ENCODE data around the gene SPRY1. TPM values are rescaled to one million over a fixed set of nuclear protein-coding genes. Genes with fewer than 3 reads are reported as not detected.

The SPRY1 gene, protein sequence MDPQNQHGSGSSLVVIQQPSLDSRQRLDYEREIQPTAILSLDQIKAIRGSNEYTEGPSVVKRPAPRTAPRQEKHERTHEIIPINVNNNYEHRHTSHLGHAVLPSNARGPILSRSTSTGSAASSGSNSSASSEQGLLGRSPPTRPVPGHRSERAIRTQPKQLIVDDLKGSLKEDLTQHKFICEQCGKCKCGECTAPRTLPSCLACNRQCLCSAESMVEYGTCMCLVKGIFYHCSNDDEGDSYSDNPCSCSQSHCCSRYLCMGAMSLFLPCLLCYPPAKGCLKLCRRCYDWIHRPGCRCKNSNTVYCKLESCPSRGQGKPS
- 125 and 134 TPM in 2 replicates for total RNA-seq
- long read RNA-seq, partial matches to known transcripts, result 0 of 23 reads
- long read RNA-seq, other reads (novel, unspliced or antisense), result 14 of 23 reads

DNA sequence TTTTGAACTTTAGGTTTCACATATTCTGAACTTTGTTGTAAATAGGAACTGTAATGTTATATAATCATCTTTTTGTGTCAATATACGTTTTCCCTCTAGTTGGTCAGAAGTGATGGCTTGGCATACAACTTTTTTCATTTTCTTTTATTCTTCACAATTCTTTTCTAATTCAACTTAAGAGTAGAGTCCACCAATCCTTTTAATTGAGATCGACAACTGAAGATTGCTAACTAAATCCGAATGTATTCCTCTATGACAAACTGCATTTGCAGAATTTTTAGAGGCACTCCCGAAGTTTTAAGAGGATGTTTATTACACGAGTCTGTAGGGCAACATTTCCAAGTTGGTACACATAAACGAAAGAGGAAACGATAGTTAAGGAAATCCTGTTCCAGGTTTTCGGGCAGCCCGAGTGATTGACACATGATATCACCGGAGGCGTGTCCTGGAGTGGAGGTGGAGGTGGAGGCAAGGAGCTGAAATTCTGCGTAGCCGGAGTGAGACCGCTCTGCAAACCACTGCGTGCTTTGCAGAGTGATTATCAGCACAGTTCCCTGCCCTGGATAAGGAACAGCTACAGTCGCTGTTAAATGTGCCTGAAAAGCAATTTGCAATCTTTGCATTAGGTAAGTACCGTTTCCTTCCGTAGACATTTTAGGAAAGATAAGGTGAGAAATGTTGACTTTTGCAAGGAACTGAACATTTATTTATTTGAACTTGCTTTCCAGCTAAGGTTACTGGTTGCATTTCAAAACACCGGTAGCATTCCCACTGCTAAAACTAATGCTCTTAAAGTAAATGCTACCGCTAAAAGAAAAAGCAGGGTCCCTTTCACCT is at the start of gene SPRY1:
TSS of gene SPRY1 (plus strand) at position 489 of the 837 bp plus-strand sequence. CDS start 4,797 bp downstream, outside the sequence.
- Mint-ChIP-seq H3K36me3 (ENCODE audit: low read depth) (peaks cover 25% of the 10 kb centered on the region), H3K27me3 (ENCODE audit: low read depth) (peaks cover 5% of the 10 kb centered on the region), H3K4me1 (peaks cover 26% of the 10 kb centered on the region), H3K9me3 (no peaks in the 10 kb centered on the region), H3K27ac (ENCODE audit: unreplicated experiment) (peak within 1 kb of the TSS; percentile 99), H3K4me3 (peak within 1 kb of the TSS; percentile 94)
- DNase-seq (ENCODE audit: low read depth, low spot score), result peak; percentile 77
- TF ChIP-seq, protein P1, sequence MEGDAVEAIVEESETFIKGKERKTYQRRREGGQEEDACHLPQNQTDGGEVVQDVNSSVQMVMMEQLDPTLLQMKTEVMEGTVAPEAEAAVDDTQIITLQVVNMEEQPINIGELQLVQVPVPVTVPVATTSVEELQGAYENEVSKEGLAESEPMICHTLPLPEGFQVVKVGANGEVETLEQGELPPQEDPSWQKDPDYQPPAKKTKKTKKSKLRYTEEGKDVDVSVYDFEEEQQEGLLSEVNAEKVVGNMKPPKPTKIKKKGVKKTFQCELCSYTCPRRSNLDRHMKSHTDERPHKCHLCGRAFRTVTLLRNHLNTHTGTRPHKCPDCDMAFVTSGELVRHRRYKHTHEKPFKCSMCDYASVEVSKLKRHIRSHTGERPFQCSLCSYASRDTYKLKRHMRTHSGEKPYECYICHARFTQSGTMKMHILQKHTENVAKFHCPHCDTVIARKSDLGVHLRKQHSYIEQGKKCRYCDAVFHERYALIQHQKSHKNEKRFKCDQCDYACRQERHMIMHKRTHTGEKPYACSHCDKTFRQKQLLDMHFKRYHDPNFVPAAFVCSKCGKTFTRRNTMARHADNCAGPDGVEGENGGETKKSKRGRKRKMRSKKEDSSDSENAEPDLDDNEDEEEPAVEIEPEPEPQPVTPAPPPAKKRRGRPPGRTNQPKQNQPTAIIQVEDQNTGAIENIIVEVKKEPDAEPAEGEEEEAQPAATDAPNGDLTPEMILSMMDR (conservative IDR thresholded peaks at IDR 0.05), result no peak

DNA sequence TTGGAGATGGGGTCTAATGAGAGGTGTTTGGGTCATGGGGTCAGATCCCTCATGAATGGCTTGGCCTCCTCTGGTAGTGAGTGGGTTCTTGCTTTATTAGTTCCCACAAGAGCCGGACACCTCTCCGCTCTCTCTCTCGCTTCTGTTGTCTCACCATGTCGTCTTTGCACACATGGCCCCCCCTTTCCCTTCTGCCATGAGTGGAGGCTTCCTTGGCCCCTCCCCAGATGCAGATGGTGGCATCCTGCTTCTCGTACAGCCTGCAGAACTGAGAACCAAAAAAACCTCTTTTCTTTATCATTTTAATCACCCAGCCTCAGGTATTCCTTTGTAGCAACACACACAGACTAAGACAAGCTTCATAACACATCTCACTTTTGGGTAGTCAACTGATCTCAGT is 49.6 kb upstream of the SPRY1 start:
- Mint-ChIP-seq H3K9me3 (peaks cover 2% of the 10 kb centered on the region), H3K36me3 (ENCODE audit: low read depth) (no peaks in the 10 kb centered on the region), H3K4me1 (peaks cover 56% of the 10 kb centered on the region), H3K4me3 (no peak overlapping the region), H3K27ac (ENCODE audit: unreplicated experiment) (peak overlapping the region; percentile 74), H3K27me3 (ENCODE audit: low read depth) (no peaks in the 10 kb centered on the region)
- DNase-seq (ENCODE audit: low read depth, low spot score), result no peak
- TF ChIP-seq, protein P1 (conservative IDR thresholded peaks at IDR 0.05), result no peak

DNA sequence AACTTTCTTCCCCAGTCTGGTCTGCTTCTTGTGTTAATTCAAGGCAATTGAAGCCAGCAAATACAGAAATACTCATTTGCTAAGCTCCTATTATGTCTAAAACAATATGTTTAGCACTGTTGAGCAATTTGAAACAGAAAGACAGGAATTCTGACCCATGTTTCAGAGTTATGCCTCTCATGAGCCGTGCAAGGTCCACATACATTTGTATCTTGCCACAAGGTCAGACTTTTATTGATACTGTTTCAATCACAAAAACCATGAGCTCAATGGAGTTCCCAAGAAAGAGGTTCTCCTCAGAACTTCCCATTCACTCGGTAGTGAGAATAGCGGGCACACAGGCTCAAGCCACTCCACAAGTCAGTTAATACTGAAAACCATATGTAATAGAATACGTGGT is 47.6 kb upstream of the SPRY1 start:
- no peak for DNase-seq (ENCODE audit: low read depth, low spot score)
- no peak overlapping the region for H3K27ac Mint-ChIP-seq (ENCODE audit: unreplicated experiment)
- no peaks in the 10 kb centered on the region for H3K27me3 Mint-ChIP-seq (ENCODE audit: low read depth)
- TF ChIP-seq, protein P1 (conservative IDR thresholded peaks at IDR 0.05), result no peak
- no peaks in the 10 kb centered on the region for H3K36me3 Mint-ChIP-seq (ENCODE audit: low read depth)
- peaks cover under 1% of the 10 kb centered on the region for H3K9me3 Mint-ChIP-seq
- H3K4me3 Mint-ChIP-seq, result no peak overlapping the region
- H3K4me1 Mint-ChIP-seq, result peaks cover 57% of the 10 kb centered on the region

DNA sequence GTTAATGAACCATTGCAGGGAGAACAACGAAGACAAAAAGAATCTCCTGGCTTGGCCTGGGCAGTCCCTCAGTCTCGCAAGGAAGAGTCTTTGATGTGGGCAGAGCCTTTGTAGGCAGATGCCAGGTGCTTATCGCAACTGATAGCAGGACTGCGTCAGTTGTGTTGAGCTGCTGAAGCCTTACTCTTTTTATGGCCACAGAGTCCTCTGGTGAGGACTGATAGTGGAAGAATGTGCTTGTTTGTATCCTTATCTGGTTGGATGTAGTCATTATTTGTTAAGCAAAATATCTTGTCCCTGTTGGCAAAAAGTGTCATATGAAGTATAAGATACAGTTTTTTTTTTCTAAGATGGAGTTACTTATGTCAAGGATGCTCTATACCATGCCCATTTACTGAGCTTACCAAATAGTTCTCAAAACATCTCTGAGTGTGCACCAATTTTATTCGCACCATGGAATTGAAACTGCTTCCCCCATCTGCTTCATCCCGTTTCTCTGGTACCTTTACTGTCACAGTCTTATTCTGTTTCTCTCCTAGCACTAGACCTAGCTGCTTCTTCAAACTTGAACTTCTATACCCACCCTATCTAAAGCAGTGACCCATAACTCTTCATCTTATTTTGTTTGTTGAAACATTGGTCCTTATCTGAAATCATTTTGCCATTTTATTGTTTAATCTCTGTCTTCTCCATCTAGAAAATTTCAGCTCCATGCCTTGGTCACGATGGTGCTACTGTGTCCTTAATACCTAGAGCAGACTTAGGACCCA is 47.0 kb upstream of the SPRY1 start:
- TF ChIP-seq, protein P1 (conservative IDR thresholded peaks at IDR 0.05), result no peak
- peaks cover 51% of the 10 kb centered on the region for H3K4me1 Mint-ChIP-seq
- no peaks in the 10 kb centered on the region for H3K27me3 Mint-ChIP-seq (ENCODE audit: low read depth)
- H3K27ac Mint-ChIP-seq (ENCODE audit: unreplicated experiment), result peak overlapping the region; percentile 44
- no peaks in the 10 kb centered on the region for H3K36me3 Mint-ChIP-seq (ENCODE audit: low read depth)
- no peak overlapping the region for H3K4me3 Mint-ChIP-seq
- H3K9me3 Mint-ChIP-seq, result peaks cover 3% of the 10 kb centered on the region
- DNase-seq (ENCODE audit: low read depth, low spot score), result no peak

DNA sequence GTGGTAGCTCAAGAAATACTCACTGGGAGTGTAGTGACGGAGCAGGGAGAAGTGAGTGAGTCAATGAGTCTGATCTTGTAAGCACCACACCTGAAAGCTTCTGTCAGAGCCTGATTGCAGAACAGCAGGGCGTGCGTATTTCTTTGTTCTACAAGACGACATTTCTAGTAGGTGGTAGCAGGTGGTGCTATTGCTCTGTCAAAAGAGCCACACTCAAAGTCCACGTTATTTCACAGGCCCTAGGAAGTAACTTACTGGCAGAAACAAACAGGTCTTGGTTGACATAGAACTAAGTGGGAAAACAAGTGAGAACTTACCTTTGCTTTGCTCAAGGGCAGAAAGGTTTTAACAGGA is 46.4 kb upstream of the SPRY1 start:
- Mint-ChIP-seq H3K36me3 (ENCODE audit: low read depth) (no peaks in the 10 kb centered on the region), H3K27ac (ENCODE audit: unreplicated experiment) (no peak overlapping the region), H3K27me3 (ENCODE audit: low read depth) (no peaks in the 10 kb centered on the region), H3K9me3 (peaks cover 3% of the 10 kb centered on the region), H3K4me3 (no peak overlapping the region), H3K4me1 (peaks cover 46% of the 10 kb centered on the region)
- DNase-seq (ENCODE audit: low read depth, low spot score), result no peak
- TF ChIP-seq, protein P1 (conservative IDR thresholded peaks at IDR 0.05), result no peak
